Activated naive CD4-positive, alpha-beta T cell treated with anti-CD3 and anti-CD28 coated beads for 36 hours (primary cell): Measurements from ENCODE around the gene MEF2C. TPM values are rescaled to one million over a fixed set of nuclear protein-coding genes. Genes with fewer than 3 reads are reported as not detected.

Experiments
- CTCF ChIA-PET: fragments of 350-600 bp; sonication (Branson Sonifier 250); formaldehyde crosslinking; loops from one replicate; lab custom pipeline; 2021; ENCODE audit warnings: antibody characterized with exemption; lab: Charles Lee
- DNase-seq: peaks from one replicate; pipeline ENCODE4 v3.0.0-alpha.2; 2020
- H3K27ac Mint-ChIP-seq: one replicate; pipeline ENCODE4 v1.8.0; 2021; ENCODE audit warnings: mild to moderate bottlenecking, mixed read lengths
- H3K27me3 Mint-ChIP-seq: one replicate; pipeline ENCODE4 v1.8.0; 2021; ENCODE audit warnings: low read depth, mixed read lengths
- H3K36me3 Mint-ChIP-seq: one replicate; pipeline ENCODE4 v1.8.0; 2021; ENCODE audit warnings: low read depth, mixed read lengths
- H3K4me1 Mint-ChIP-seq: one replicate; pipeline ENCODE4 v1.8.0; 2021; ENCODE audit warnings: low read depth, mixed read lengths
- H3K4me3 Mint-ChIP-seq: one replicate; pipeline ENCODE4 v1.8.0; 2021; ENCODE audit warnings: mild to moderate bottlenecking, moderate library complexity, mixed read lengths
- H3K9me3 Mint-ChIP-seq: one replicate; pipeline ENCODE4 v1.8.0; 2021; ENCODE audit warnings: mixed read lengths
- intact Hi-C: fragments of 100-400 bp; cut with micrococcal nuclease; formaldehyde crosslinking; loops from one replicate; pipeline ENCODE4 v1.15.1; 2023
- total RNA-seq, 2 experiments: library from RNA; stranded (reverse); gene quantifications; one replicate each; pipeline ENCODE4 v1.2.3, GENCODE V29; 2021

The MEF2C gene
- total RNA-seq, 2 experiments from 2014 or later: not detected

DNA sequence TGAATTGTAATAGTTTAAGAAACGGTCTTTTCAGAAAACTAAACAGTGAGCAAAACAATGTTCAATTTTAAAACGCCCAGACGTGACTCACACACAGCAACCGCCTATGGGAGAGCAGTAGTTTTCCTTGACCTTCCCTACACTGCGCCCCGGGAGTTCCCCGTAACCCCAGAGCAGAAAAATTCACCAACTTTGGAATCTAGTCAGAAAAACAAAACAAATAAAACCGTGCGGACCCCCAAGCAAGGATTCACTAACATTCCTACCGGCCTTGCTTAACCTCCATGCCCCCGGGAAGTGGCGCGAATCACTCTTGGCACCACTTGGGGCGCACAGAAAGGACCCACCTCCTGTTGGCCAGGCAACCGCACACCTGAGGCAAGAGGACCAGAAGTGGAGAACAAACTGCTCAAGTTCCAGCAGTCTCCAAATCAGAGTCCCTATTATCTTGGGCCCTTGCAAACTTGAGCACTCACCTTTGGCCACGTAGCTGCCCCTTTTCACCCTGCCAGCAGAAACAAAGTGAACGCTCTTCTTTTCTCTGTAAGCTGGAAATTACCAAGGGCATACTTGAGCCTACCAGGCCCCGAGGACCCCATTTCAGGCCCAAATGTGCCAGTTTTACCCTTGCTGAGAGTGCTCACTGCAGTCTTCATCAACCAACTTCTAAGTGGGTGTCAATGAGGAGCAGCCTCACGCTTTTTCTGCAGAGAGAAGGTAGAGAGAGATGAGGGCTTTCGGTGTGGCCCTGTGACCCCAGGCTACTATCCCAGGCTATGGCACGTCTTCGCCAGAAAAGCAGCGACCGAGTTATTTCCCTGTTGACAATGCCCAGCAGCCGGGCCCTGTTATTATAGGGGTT, 189.7 kb downstream of the MEF2C start:
- CTCF ChIA-PET: interaction anchor here (0.7 to 4.4 kb wide), 6 partner anchors 9 to 920 kb away, joined by 3 to 33 read pairs (median 3); no protein-coding TSS in a partner anchor
- no peaks in the 10 kb centered on the region for H3K36me3 Mint-ChIP-seq
- peaks cover 28% of the 10 kb centered on the region for H3K4me1 Mint-ChIP-seq
- H3K4me3 Mint-ChIP-seq: no peak overlapping the region
- intact Hi-C loops: loop anchor here (5.0 kb wide), 1 partner anchor 1281 kb away; the partner anchor contains the start of gene CCNH
- H3K9me3 Mint-ChIP-seq: no peaks in the 10 kb centered on the region
- DNase-seq: no peak
- no peak overlapping the region for H3K27ac Mint-ChIP-seq
- H3K27me3 Mint-ChIP-seq: peaks cover 80% of the 10 kb centered on the region

DNA sequence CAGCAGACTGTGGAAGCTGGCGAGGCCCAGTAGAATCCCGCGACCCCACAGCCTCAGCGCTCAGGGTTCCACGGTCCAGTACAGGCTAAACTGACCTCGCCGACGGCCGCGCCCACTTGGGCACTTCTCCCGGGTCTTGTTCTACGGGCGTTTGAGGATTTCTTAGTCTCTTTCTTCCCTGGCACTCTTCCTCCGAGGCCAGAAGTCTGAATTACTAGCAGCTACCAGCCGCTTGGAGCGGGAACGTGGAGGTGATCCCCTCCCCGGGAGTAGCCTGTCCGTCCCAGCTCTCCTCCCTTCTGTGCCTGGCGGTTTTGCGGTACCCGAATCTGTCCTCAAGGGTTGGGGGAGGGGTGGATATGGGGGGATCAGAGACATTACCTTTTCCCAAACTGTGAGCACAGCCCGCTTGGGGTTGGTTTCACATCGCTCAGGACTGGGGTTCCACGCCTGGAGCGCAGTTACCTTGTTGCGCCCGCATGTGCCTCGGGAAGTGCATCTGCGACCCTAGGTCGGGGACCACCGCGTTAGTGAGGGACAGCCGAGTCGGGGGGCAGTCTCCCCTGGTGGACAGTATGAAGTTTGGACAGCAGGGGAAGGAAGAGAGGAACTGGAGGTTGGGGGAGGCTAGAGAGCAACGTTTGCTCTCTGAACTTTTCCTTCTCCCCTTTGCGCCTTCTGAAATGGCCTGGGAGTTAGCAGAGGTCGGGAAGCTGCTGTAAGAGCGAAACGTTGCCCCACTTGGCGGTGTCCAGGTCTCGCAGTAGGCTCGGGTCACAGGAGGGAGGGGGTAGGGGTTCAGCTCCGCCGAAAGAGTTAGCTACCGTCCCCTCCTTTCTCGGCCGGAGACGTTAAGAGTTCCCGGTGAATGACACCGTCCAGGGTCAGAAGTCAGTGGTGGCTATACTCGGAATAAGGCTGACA, 190.8 kb downstream of the MEF2C start:
- Mint-ChIP-seq H3K27me3 (peaks cover 82% of the 10 kb centered on the region), H3K4me1 (peaks cover 28% of the 10 kb centered on the region), H3K9me3 (no peaks in the 10 kb centered on the region), H3K27ac (no peak overlapping the region), H3K36me3 (no peaks in the 10 kb centered on the region), H3K4me3 (no peak overlapping the region)
- DNase-seq: no peak
- intact Hi-C loops: loop anchor here (1.0 to 5.0 kb wide), 6 partner anchors 17 to 1280 kb away; partner anchors contain the start of gene CCNH
- CTCF ChIA-PET: interaction anchor here (0.7 to 4.4 kb wide), 11 partner anchors 8 to 919 kb away, joined by 3 to 33 read pairs (median 3); no protein-coding TSS in a partner anchor

DNA sequence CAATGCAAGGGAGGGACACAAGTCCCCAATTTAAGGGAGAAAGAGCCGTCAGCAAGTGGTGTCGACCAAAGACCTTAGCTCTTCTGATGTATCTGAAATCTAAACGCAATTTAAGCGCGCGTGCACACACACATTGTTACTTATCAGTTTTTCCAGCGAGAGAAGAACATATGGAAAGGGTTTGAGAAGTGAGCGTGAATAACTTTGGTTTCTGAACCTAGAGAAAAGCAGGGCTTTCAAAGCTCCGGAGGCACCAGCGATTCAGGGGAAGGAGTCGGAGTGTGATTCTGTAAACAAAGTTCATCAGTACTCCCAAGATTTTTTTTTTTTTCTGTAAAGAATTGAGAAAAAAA, 191.8 kb downstream of the MEF2C start:
- CTCF ChIA-PET: interaction anchor here (0.5 to 4.4 kb wide), 14 partner anchors 11 to 926 kb away, joined by 3 to 33 read pairs (median 8); no protein-coding TSS in a partner anchor
- Mint-ChIP-seq H3K27me3 (peaks cover 84% of the 10 kb centered on the region), H3K9me3 (no peaks in the 10 kb centered on the region), H3K36me3 (no peaks in the 10 kb centered on the region), H3K27ac (no peak overlapping the region), H3K4me3 (peak overlapping the region; percentile 65), H3K4me1 (peaks cover 28% of the 10 kb centered on the region)
- no peak for DNase-seq
- intact Hi-C loops: loop anchor here (1.0 to 5.0 kb wide), 5 partner anchors 16 to 1279 kb away; partner anchors contain the start of gene CCNH

DNA sequence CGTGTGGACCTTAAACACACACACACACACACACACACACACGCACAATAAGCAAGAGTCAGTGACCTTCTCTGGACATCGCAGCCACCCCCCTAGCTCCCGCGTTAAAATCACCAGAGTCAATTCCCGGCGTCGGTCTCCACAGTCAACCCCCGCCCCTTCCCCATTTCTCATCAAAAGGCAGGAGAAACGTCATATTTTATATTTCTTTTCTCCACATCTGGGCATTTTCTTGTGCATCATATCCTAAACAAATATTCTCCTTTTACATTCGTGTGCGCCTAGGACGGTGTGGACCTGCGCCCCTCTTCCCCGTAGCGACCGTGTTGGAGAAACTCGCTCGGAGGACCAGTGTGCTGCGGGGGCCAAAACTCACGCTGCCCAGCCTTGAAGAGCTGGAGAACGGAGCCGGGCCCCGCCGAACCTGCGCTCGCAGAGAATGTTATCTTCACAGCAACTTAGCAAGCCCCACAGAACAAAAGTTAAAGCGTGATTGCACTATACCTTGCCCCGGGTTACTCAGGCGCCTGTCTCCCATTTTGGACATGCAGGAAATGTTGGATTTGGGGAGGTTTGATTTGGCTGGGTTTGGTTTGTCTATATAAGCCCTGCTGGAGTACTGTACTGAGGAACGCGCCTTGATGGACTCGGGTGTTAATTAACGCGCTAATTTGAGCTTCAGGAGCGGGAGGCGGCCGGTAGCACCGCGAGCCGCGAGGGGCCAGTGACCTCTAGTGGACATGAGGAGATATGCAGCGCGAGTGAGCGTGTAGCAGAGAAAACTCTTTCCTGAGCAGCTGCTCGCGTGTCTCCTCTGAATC, 192.4 kb downstream of the MEF2C start:
- peak; percentile 77 for DNase-seq
- CTCF ChIA-PET: interaction anchor here (0.5 to 4.4 kb wide), 15 partner anchors 10 to 1279 kb away, joined by 3 to 33 read pairs (median 6); no protein-coding TSS in a partner anchor
- Mint-ChIP-seq H3K27ac (peak overlapping the region; percentile 81), H3K4me3 (peak overlapping the region; percentile 65), H3K36me3 (no peaks in the 10 kb centered on the region), H3K9me3 (no peaks in the 10 kb centered on the region), H3K27me3 (peaks cover 84% of the 10 kb centered on the region), H3K4me1 (peaks cover 28% of the 10 kb centered on the region)
- intact Hi-C loops: loop anchor here (1.0 to 5.0 kb wide), 5 partner anchors 16 to 1278 kb away; partner anchors contain the start of gene CCNH

DNA sequence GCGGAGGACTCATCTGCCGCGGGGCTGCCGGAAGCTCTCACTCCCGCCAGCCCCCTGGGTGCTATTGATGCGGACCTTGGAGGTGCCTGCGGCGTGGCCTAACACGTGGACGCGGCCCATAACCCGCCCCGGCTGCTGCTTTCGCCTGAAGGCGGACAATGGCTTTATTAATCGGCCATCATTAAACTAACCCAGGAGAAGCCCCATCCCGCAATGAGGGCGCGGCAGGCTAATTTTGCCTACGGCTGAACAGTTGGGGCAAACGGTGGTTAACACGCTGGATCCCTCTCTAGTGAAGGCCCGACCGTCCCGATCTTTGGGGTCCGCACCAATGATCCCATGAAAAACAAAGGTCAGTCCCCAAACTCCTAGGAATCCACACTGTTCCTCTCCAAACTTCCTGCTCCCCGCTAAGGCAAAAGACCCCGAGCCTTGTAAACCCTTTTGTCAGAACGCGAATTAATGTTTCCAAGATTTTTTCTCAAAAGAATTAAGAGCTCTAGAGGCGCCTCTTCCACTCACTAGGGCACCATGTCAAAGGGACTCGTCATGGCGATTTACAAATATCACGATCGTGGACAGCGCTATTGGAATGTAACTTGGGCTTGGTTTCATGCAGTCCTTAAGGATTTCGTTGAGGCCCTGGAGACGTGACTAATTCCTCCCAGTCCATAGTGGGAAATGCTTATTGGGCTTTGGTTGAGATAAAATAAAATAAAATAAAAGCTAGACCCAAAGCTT, 193.1 kb downstream of the MEF2C start:
- H3K4me1 Mint-ChIP-seq: peaks cover 28% of the 10 kb centered on the region
- no peak for DNase-seq
- no peak overlapping the region for H3K4me3 Mint-ChIP-seq
- intact Hi-C loops: loop anchor here (2.0 to 5.0 kb wide), 4 partner anchors 15 to 1278 kb away; partner anchors contain the start of gene CCNH
- CTCF ChIA-PET: interaction anchor here (1.3 to 4.4 kb wide), 7 partner anchors 9 to 909 kb away, joined by 6 to 33 read pairs (median 13); no protein-coding TSS in a partner anchor
- no peak overlapping the region for H3K27ac Mint-ChIP-seq
- H3K9me3 Mint-ChIP-seq: no peaks in the 10 kb centered on the region
- peaks cover 84% of the 10 kb centered on the region for H3K27me3 Mint-ChIP-seq
- H3K36me3 Mint-ChIP-seq: no peaks in the 10 kb centered on the region

DNA sequence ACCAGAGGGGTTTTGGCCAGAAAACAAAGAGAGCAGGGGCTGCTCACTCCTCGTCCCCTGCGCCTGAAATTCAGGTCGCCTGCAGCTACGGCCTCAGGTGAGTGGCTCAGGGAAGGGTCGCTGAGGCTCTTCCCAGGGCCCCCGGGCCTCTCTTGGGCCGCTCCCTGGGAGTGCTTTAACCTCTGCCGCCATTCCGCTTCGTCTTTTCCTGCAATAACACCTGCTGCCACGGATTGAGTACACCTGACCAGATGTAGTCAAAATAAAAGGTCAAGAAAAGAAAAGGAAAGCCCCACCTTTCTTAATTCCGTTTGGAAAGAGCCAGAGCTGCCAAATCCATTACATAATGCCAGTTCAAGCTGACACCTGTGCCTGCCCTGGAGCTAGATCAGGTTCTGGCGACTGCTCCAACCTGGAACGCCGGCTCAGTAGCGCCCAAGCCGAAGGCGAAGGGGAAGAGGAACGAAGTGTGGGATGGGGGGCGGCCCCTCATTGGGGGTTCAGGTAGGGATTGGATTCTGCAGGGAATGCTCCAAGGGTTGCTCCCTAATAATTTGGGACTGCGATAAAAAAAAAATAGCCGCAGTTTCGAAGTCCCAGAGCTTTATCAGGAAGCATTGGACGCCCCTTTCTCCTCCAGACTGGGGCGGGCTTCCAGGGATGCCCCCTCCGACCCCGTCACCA, 193.9 kb downstream of the MEF2C start:
- DNase-seq: no peak
- CTCF ChIA-PET: interaction anchor here (2.1 to 4.4 kb wide), 4 partner anchors 13 to 908 kb away, joined by 9 to 33 read pairs (median 11); no protein-coding TSS in a partner anchor
- Mint-ChIP-seq H3K27ac (no peak overlapping the region), H3K4me3 (no peak overlapping the region), H3K27me3 (peaks cover 84% of the 10 kb centered on the region), H3K9me3 (no peaks in the 10 kb centered on the region), H3K4me1 (peaks cover 28% of the 10 kb centered on the region), H3K36me3 (no peaks in the 10 kb centered on the region)
- intact Hi-C loops: no loop called here

DNA sequence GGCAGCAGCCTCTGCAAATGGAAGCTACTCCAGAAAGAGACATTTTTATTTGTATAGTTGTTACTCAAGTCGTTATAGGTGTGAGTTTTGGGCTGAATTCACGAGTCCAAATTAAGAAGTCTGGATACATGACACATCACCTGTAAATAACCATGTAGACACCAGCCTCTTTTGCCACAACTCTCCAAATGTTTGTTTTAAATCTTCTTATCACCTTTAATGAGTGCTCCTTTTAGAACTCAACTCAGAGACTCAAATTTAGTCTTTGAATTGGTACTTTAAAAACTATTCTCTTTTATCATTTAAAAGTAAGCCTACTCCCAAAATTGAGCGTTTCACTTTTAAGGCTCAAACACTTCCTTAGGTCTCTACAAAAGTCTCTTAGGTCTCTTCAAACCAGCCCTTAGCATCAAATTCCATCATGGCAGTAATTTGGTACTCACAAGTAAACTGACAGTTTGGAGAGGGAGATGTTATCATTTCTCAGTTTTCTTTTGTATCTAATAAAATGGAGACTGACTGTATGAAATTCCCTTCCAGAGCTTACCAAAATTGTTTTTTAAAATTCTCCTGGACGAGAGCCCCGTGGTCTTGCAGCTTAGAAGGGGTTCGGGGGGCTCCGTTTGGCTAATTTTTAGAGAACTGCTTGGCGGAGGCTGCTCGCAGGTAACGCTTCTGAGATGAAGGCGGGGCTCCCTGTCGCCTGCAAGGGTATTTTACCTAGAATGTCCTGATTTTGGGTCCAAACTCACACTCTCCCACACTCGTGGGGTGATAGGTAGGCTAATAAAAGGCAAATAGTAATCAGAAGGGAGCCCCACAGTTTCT, 194.6 kb downstream of the MEF2C start:
- CTCF ChIA-PET: no interaction called here
- H3K27ac Mint-ChIP-seq: no peak overlapping the region
- intact Hi-C loops: no loop called here
- H3K4me3 Mint-ChIP-seq: no peak overlapping the region
- no peak for DNase-seq
- no peaks in the 10 kb centered on the region for H3K9me3 Mint-ChIP-seq
- no peaks in the 10 kb centered on the region for H3K36me3 Mint-ChIP-seq
- peaks cover 30% of the 10 kb centered on the region for H3K4me1 Mint-ChIP-seq
- peaks cover 84% of the 10 kb centered on the region for H3K27me3 Mint-ChIP-seq

DNA sequence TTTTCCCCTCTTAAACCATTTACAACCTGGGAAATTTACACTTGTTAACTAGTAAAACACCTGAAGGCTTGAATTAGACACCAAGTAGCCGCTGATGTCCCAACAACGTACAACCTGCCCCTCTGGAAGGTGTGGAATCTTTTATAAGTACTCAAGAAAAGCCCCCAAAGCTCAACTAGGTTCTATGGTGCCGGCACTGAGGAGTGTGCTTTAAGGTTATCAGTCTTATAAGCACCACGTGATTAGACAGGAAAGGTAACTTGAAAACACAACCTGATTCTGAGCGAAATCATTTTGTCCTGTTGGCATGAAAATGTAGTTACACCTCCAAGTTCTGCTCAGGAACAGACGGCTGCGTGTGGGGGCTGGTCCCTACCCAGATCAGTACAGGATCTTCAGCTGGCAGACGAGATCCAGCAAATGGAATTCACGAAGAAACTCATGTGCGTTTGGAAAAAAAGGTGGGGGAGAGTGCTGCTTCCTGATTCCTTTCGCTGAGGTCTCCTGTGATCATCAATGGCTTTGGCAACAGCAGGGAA, 195.5 kb downstream of the MEF2C start:
- CTCF ChIA-PET: no interaction called here
- H3K27ac Mint-ChIP-seq: no peak overlapping the region
- H3K4me1 Mint-ChIP-seq: peaks cover 24% of the 10 kb centered on the region
- no peak overlapping the region for H3K4me3 Mint-ChIP-seq
- intact Hi-C loops: no loop called here
- peaks cover 84% of the 10 kb centered on the region for H3K27me3 Mint-ChIP-seq
- H3K36me3 Mint-ChIP-seq: no peaks in the 10 kb centered on the region
- H3K9me3 Mint-ChIP-seq: no peaks in the 10 kb centered on the region
- DNase-seq: no peak

DNA sequence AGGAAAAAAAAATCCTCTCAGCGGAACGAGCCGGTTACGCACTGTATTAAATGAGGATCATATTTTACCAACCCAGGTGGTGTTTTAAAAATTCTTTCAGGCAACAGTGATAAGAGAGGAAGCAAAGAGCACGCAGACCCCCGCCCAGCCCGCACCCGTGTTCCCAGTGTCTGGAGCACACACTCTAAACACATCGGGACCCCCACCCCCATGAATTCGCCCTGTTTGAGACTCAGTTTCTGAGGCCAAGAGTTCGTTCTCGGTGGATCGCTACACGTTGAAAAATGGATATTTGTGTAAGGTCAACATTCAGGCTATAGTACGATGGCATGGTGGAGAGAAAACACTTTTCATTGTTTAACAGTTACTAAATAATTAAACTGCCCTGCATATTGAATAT, 196.3 kb downstream of the MEF2C start:
- Mint-ChIP-seq H3K4me3 (no peak overlapping the region), H3K9me3 (no peaks in the 10 kb centered on the region), H3K27ac (no peak overlapping the region), H3K4me1 (peaks cover 19% of the 10 kb centered on the region), H3K27me3 (peaks cover 81% of the 10 kb centered on the region), H3K36me3 (no peaks in the 10 kb centered on the region)
- no peak for DNase-seq
- CTCF ChIA-PET: no interaction called here
- intact Hi-C loops: loop anchor here (1.0 kb wide), 1 partner anchor 11 kb away; no protein-coding TSS in a partner anchor
